Activated T-cell treated with anti-CD3 and anti-CD28 coated beads for 24 hours (primary cell): ENCODE results near the gene MEIOC.
"Not testable (repeated sequence)": the region's sequence is repeated elsewhere in the genome, so short reads cannot be mapped to it uniquely, and the experiment has no call there.

Experiments
- DNase-seq: peaks from one replicate; pipeline ENCODE4 v3.0.0-alpha.2; 2020; ENCODE audit warnings: low read depth

MEIOC gene

DNA sequence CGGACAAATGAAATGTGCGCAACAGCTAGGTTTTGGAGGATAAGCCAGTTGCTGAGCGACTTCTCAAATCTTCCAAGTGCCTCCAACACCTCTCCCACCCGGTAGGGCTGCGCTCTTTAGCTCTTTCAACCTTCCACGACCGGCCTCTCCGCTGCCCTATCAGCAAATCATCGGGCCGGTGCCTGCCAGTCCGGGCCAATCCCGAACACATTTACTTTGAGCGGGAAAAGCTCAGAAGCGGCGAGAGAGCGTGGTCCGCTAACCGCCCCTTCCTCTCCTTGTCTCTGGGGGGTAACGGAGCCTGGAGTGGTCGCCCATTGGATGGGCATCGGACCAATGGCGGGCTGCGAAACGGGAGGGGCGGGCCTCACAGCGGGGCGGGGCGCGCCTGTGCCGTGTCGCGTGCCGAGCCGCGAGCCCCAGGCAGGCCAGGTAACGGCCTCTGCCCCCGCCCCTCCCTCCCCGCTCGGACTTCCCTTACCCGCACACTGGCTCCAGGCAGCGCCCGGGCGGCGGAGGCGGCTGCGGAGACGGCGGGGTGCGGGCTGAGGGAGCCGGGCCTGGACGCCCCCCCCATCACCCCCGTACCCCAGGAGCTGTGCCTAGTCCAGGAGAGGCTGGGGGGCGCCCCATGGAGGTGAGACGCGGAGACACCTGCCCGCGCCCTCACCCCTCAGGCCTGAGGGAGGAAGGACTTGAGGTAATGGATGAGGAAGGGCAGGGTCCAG, at the start of gene MEIOC:
MEIOC (plus strand) TSS at position 486 of the 728 bp plus-strand sequence; CDS start at position 632, 146 bp downstream.
- DNase-seq: peak; percentile 41

DNA sequence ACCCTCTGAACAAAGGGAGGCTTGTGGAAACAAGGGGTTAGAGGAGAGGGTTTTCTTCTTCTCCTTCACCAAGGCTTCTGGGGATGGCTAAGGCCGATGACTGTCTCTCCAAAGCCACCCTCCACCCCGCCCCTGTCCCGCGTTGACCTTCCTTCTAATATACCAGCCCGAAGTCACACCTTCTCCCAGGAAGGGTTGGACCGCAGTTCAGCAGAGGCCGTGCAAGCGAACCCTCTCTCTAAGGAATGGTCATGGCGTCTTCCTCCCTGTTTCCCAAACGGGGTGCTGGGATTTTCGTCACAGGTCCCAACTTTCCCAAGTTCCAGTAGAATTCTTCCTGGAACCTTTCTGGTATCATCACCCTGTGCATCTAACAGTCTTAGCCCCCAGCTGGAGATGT, 49.6 kb upstream of the MEIOC start:
- no peak for DNase-seq

DNA sequence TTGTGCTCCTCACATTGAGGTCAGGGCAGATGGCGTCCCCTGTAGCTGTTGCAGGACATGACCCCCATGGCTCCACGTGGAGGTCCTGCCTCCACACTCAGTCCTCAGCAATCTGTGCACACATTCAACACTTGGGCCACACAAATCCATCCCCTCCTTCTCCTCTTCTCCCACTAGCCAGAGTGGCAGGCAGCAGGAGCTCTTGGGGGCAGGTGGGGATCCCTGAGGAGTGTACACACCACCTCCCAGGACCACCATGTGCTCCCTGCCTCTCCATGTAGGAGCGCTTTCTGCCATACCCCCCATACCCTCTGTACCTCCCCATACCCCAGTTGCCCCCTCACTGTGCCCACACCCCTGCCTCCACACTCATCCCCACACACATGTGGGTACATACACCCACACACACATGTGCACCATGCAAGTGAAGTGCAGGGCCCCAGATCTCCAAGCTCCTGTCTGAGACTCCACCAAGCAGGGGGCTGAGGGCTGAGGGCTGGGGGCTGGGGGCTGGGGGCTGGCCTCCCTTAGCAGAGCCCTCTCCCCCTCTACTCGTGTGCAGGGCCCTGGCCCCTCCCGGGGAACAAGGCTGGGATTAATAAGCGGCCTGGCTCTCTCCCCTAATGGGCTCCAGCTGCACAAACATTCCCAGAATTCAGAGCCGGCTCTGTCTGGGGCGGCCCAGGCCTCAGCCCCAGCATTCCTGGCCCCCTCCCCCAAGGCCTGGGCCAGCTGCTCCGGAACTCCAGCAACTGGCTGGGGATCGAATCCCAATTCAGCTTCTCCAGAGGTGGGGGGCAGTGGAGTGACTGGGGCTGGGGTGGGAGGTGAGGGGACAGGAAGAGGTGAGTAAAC, 48.2 kb upstream of the MEIOC start:
- DNase-seq: no peak

DNA sequence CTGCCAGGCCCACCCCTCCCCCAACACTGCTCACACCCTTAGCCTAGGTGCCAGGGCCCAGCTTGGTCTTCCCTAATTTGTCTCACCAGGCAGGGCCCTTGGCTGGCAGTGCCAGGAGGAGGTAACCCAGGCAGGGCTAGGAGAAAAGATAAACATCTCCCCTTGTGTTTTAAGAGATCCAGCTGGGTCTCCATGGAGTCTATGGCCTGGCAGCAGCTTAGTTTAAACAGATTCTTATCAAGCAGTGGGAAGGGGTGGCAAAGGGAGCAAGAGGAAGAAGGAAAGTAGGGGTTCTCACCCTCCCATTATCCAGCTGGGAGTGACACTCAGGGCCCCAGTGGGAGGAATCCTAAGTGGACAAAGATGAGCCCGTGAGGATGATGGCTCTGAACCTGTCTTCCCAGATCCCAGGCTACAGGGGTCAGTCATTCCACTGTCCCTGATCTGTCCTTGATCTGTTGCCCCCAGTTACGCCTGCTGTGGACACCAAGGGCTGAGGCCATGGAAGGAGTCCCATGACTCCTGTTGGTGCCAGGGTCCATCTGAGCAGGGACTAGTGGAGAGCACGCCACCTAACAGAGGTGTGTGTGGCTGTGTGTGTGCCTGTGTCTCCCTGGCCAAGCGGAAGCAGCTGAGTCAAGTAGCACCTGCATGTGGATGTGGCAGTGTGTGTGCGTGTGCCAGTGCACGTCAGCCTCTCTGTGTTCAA, 47.4 kb upstream of the MEIOC start:
- DNase-seq: no peak

DNA sequence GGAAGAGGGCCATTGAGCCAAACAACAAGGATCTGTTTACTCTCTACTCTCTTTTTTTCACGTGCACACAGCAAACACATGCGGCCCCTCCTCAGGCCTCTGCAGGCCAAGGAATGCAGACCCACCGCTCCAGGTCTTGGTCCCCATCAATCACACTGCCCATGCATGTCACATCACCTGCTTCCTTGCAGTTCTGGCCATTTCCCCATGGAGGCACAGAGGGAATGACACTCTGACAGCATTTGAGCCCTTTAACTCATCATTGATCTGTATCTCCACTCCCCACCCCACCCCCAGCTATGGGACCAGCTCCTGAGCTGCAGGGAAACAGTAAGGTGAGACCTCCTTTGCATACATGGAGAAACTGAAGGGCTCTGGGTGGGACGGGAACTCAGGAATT, 45.9 kb upstream of the MEIOC start:
- DNase-seq: no peak

DNA sequence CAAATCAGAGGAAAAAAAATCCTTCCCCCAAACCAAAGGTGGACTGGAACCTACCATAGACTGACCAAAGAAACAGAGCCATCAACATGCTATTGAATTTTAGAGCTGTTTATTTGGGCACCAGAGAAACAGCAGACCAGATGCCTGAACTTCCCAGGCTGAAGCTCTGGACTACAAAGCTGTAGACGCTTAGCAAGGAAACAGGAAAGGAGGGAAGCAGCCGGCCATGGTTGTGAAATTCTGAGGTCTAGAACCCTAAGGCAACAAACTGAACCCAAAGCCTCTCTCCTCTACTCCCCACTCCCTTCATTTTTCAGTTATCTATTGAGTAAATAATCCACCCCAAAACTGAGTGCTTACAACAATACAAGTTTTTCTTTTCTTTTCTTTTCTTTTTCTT, 45.4 kb upstream of the MEIOC start:
- DNase-seq: no peak

DNA sequence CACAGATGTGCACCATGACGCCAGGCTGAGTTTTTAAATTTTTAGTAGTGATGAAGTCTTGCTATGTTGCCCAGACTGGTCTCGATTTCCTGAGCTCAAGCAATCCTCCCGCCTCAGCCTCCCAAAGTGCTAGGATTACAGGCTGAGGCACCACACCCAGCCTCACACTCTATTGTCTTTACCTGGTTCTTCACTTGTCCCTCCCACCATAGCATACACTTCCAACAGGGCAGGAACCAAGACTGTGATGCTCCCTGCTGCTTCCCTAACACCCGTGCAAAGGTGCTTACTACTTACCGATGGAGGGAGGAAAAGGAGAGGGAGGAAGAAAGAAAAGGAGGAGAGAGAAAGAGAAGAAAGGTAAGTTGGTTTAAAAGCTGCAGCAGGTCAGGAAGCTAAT, 41.4 kb upstream of the MEIOC start:
- no peak for DNase-seq

DNA sequence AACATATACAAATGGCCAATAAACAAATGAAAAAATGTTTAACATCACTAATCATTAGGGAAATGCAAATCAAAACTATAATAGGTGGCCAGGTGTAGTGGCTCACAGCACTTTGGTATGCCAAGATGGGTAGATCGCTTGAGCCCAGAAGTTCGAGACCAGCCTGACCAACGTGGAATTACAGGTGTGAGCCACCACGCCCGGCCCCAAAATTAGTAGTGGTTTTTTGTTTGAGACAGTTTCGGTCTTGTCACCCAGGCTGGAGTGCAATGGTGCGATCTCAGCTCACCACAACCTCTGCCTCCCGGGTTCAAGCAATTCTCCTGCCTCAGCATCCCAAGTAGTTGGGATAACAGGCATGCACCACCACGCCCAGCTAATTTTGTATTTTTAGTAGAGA, 37.6 kb upstream of the MEIOC start:
- not testable (repeated sequence) for DNase-seq

DNA sequence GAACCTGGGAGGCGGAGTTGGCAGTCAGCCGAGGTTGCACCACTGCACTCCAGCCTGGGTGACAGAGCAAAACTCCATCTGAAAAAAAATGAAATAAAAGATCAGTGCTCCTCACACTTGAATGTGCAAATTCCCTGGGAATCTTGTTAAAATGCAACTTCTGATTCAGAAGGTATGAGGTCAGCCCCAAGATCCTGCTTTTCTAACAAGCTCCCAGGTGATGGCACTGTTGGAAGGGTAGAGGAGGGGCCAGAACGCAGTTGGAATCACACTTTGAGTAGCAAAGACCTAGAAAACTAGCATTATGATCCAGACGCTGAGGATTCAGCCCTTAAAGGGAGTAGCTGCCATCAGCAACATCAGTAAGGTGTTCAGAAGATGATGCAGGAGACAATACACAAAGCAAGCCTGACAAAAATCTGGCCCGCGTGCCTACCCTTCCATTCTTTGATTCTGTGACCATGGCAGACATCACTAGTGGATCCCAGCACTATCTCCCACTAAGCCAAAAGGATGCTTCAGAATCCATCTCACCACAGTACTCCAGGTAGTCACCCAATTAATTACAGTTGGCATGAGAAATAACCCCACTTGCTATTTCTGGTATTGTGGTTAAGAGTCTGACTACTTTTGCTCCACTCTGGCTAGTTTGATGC, 33.1 kb upstream of the MEIOC start:
- no peak for DNase-seq

DNA sequence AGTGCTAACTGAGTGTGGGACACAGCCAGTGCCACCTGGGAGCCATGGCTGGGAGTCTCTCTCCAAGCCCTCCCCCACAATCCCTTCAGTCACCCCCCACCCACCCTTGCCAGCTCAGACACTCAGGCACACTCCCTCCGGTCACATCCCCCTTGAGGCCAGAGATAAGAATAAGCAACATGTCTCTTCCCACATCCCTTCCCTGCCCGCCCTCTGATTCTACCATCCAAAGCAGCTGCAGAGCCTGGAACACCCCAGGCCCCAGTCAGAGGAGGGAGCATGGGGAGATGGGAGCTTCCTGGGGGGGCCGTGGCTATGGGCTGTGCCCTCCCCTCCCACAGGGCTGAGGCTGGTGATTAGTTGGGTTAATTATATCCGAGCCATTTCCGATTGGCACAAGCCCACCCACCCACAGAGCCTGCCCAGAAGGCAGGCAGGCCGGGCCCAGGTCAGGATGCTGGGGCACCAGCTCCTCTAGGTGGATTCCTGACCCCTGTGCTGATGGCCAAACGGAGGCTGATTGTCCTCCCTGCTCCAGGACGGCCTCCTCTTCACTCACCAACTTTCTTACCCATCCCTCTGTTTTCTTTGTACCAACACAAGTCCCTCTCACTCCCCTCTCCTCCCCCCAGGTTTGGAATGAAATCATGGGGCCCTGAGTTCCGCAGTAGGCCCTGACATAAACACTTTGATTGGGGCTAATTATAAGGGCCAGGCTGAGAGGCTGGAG, 28.6 kb upstream of the MEIOC start:
- DNase-seq: no peak

DNA sequence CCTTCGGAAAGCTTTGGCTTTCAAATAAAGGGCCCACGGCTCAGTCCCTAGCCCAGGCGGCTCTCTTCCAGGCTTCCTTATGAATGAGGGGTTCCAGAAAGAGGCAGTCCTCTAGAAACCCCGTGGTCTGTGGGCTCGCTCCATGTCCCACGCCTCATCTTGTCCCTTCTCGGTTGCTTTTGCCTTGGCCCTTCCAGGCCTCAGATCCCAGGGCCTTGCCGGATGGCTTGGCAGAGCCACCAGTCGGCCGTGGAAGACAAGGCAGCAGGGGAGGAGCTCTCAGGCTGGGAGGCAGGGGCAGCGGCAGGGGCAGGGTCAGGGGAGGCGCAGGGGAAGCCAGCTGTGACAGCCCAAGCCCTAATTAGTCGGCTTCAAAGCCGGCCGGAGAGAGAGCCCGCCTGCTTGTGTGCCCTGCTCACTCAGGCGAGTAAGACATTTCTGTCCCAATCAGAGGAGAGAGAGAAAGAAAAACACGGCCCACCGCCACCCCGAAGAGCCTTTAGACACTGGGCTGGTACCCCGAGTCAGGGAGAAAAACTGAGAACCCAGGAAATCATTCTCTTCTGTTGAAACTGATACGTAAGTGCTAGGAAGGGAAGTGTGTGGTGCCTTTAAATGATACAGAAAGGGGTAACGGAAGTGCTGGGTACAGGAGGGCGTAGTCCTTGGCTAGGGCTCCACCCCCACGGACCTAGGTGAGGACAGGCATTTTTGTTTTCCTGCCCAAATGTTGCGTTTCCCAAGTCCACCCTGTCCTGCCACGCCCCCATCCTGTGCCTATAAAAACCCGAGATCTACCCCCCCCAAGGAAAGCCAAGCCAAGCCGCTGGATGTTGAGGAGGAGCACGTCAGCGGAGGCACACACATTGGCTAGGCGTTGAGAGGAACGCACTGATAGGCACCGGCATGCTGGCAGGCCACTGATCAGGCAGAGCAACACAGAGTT, 27.8 kb upstream of the MEIOC start:
- no peak for DNase-seq

DNA sequence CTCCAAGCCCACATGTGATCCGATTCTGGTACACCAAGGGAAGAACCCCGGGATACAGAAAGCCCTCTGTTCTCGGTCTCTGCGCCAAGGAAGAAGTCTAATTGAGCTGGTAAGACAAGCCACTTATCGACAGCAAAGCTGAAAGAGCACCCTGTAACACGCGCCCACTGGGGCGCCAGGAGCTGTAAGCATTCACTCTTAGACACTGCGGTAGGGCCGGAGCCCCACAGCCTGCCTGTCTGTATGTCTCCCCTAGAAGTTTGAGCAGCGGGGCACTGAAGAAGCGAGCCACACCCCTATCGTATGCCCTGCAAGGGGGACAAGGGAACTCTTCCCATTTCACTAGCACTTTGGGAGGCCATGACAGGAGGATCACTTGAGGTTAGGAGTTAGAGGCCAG, 27.0 kb upstream of the MEIOC start:
- DNase-seq: no peak

DNA sequence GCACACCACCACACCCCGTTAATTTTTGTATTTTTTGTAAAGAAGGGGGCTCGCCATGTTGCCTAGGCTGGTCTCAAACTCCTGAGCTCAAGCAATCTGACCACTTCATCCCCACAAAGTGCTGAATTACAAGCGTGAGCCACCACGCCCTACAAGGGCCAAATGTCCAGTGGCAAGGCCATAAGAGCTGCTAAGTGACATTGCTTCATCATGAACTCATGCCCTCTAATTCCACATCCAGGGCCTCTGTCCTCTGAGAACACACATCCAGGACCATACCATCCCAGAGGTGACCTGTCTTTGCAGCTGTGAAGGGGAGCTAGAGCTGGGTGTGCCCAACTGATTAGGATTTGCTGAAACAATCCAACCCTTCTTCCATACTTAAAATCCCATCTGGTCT, 25.6 kb upstream of the MEIOC start:
- DNase-seq: no peak

DNA sequence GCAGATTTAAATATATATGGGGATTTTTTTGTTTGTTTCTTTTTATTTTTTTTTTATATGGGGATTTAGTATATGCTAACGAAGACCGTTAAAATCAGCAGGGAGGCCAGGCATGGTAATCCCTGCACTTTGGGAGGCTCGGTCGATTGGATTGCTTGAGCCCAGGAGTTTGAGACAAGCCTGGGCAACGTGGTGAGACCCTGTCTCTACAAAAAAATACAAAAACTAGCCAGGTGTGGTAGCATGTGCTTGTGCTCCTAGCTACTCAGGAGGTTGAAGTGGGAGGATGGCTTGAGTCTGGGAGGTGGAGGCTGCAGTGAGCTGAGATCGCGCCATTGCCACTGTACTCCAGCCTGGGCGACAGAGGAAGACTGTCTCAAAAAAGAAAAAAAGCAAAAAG, 22.3 kb upstream of the MEIOC start:
- DNase-seq: no peak

DNA sequence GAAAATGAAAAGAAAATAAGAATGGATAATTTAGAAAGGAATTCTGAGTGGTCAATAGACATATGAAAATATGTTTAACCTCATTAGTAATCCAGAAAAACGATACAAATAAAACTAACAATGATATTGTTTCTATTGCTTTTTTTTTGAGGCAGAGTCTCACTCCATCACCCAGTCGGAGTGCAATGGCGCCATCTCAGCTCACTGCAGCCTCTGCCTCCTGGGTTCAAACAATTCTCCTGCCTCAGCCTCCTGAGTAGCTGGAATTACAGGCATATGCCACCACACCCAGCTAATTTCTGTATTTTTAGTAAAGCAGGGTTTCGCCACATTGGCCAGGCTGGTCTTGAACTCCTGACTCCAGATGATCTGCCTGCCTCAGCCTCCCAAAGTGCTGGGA, 21.9 kb upstream of the MEIOC start:
- not testable (repeated sequence) for DNase-seq

DNA sequence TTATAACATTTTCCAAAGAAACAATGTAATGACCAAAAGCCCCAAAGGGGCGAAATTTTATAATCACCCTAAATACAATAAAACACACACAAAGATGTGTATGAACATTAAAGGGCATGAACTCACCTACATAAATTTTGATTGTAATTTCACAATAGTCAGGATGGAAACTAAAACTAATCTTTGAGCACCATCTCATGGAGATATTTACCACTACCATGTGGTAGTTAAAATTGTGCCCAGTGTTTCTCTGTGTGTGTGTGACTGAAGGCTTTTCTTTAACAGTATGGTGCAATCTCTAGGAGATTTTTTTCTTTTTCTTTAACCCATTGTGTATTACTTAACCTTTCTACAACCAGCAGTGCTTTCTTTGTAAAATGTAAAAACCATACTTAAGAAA, 19.7 kb upstream of the MEIOC start:
- DNase-seq: no peak

DNA sequence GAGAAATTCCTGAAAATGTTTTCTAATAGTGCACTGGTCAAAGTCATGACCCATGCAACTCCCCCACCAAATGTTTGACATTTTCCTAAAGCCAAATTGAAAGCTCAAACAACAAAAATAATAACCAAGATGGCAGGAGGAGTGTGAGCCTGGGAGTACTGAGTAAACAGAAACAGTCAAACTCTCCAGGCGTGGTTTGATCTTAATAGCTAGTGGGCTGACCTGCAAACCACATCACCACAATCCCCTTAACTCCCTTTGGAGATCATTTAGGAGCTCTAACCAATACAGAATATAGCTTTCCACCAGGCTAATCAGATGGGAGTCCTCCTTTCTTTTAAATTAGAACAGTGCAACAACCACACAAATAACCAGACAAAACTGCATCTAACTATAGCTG, 19.2 kb upstream of the MEIOC start:
- DNase-seq: no peak

DNA sequence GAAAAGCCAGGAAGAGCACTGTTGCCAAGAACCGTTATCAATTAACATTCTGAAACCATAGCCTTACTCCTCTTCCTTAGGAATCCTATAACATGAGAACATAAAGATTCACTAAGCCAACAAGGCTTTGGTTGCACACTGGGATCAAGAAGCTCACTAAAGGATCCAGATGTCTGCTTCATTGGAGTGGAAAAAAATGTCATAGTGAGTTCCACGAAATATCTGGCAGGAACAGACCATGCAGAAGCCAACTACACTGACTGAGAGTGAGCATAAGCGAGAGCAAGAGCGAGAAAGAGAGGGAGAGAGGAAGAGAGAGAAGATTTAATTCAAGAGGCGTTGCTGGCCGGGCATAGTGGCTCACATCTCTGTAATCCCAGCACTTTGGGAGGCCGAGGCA, 13.4 kb upstream of the MEIOC start:
- no peak for DNase-seq

DNA sequence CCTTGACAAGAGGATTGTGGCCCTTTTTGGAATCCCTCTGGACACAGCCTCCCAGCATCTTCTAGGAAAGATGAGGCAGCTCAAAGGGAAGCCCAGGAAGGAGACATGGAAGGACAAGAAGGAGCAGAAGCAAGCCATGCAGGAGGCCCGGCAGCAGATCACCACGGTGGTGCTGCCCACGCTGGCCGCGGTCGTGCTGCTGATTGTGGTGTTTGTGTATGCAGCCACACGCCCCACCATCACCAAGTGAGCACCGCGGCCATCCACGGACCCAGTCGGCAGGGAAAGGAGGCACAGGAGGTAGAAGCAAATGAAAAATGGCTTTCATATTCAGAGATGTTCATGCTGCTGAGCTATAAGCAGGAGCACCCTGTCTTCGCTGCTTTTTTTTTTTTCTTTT, 10.9 kb upstream of the MEIOC start:
- no peak for DNase-seq

DNA sequence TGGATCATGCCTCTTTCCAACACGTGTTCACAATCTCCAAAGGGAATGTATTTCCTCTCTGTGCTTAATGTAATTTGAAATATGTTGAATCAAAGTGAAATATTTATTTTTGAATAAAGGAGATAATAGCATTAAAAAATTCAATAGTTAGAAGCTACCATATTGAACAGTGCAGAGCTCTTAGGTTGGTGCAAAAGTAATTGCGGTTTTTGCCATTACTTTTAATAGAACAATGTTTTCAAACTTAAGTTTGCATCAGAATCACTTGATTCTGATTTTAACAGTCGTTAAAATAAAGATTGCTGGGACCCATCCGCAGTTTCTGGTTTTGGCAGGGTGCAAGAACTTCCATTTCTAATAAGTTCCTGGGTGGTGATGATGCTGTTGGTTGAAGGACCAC, 10.0 kb upstream of the MEIOC start:
- no peak for DNase-seq

DNA sequence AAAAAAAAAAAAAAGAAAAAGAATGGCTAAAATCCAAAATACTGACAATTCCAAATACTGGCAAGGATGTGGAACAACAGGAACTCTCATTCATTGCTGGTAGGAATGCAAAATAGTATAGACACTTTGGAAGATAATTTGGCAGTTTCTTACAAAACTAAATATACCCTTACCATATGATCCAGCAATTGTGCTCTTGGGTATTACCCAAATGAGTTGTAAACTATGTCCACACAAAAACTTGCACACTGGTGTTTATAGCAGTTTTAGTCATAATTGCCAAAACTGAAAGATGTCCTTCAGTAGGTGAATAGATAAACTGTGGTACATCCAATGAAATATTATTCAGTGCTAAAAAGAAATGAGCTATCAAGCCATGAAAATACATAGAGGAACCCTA, 8.5 kb upstream of the MEIOC start:
- no peak for DNase-seq
